Osteoblast (primary cell): ENCODE measurements around the gene PLXND1. TPM values are rescaled to one million over a fixed set of nuclear protein-coding genes. Genes with fewer than 3 reads are reported as not detected.

Experiments
- DNase-seq: peaks from one replicate; pipeline ENCODE4 v3.0.0; 2011; ENCODE audit warnings: low spot score, mixed read lengths; ENCODE audit not compliant: insufficient read length; ENCODE audit errors: missing footprints
- H2AFZ ChIP-seq: 2 replicates; pipeline ENCODE4 v1.6.0; 2011; ENCODE audit warnings: mild to moderate bottlenecking, low read length
- H3K27ac ChIP-seq: 2 replicates; pipeline ENCODE4 v1.5.1; 2011; ENCODE audit warnings: mild to moderate bottlenecking, low read depth, low read length, moderate library complexity
- H3K27me3 ChIP-seq: 2 replicates; pipeline ENCODE4 v1.6.0; 2012; ENCODE audit warnings: mild to moderate bottlenecking, control low read depth, inconsistent platforms, low read length, moderate library complexity; ENCODE audit not compliant: insufficient read depth
- H3K36me3 ChIP-seq: 2 replicates; pipeline ENCODE4 v1.5.1; 2011; ENCODE audit warnings: mild to moderate bottlenecking, low read length, control low read depth, moderate library complexity; ENCODE audit not compliant: insufficient read depth
- H3K4me1 ChIP-seq: 2 replicates; pipeline ENCODE4 v1.5.1; 2011; ENCODE audit warnings: mild to moderate bottlenecking, low read length, control low read depth, moderate library complexity; ENCODE audit not compliant: insufficient read depth
- H3K4me2 ChIP-seq: 2 replicates; pipeline ENCODE4 v1.6.0; 2011; ENCODE audit warnings: mild to moderate bottlenecking, low read length; ENCODE audit not compliant: insufficient read depth
- H3K4me3 ChIP-seq: fragments of 200-600 bp; sonication (generic); 3 replicates; pipeline ENCODE4 v1.5.1; 2012; ENCODE audit warnings: mild to moderate bottlenecking, low read length, inconsistent platforms; ENCODE audit not compliant: insufficient read depth
- H3K79me2 ChIP-seq: 2 replicates; pipeline ENCODE4 v1.6.0; 2012; ENCODE audit warnings: mild to moderate bottlenecking, low read length, control low read depth, inconsistent platforms; ENCODE audit not compliant: insufficient read depth
- H3K9me3 ChIP-seq: 2 replicates; pipeline ENCODE4 v1.5.1; 2011; ENCODE audit warnings: low read depth, low read length, control low read depth
- H4K20me1 ChIP-seq: 2 replicates; pipeline ENCODE4 v1.6.0; 2012; ENCODE audit warnings: mild to moderate bottlenecking, low read length, control low read depth; ENCODE audit not compliant: insufficient read depth
- CTCF ChIP-seq: IDR thresholded peaks from 2 replicates; pipeline ENCODE4 v1.5.1; 2011; ENCODE audit warnings: mild to moderate bottlenecking, low read depth, low read length, moderate library complexity; ENCODE audit errors: extremely low read depth
- total RNA-seq: library from RNA; depleted of rRNA; stranded (reverse); fragments of >200 nt; gene quantifications from 2 replicates; pipeline ENCODE4 v1.2.3, GENCODE V29; 2012

PLXND1 gene
- total RNA-seq, result 126 and 134 TPM in 2 replicates

GRCh38 chr3:129606636-129607390 lies at the start of gene PLXND1:
Gene PLXND1 (minus strand): TSS chr3:129606676. CDS start chr3:129606639, 37 bp downstream.
- Histone ChIP-seq H3K27ac (peak within 1 kb of the TSS; percentile 47), H3K4me2 (peak within 1 kb of the TSS; percentile 99), H3K79me2 (peaks cover 45% of the 10 kb centered on the region), H2AFZ (peak within 1 kb of the TSS; percentile 83), H4K20me1 (peaks cover 32% of the 10 kb centered on the region), H3K4me3 (peak within 1 kb of the TSS; percentile 79), H3K27me3 (no peaks in the 10 kb centered on the region), H3K36me3 (no peaks in the 10 kb centered on the region), H3K4me1 (peaks cover 56% of the 10 kb centered on the region), H3K9me3 (no peaks in the 10 kb centered on the region)
- DNase-seq, result peak; percentile 97
- no peak for TF ChIP-seq CTCF

- no peak for TF ChIP-seq CTCF
- DNase-seq, result no peak
- Histone ChIP-seq H3K79me2 (peaks cover 8% of the 10 kb centered on the region), H3K4me2 (no peak overlapping the region), H3K9me3 (no peaks in the 10 kb centered on the region), H3K27ac (no peak overlapping the region), H3K36me3 (no peaks in the 10 kb centered on the region), H3K4me1 (peaks cover 50% of the 10 kb centered on the region), H3K4me3 (no peak overlapping the region), H2AFZ (no peak overlapping the region), H3K27me3 (no peaks in the 10 kb centered on the region), H4K20me1 (no peaks in the 10 kb centered on the region)
Observed at GRCh38 chr3:129655291-129655700, 48.8 kb upstream of the PLXND1 start.

DNA sequence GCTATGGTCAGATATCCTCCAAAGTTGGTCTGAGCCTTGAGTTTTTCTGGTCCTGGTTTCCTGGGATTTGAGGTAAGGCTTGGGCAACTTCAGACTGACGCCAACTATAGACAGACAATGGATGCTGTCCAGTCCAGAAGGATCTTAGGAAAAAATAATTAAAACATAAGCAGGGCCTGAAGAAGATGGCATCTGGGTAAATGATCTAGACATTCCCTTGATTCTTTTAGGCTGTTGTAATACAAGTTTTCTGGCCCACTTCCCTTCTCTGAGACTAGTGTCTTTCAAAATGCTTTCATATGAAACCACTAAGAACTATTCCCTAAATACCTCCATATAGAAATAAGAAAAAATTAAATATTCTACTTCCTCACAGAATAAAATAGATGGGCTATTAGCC lies 47.7 kb upstream of the PLXND1 start:
- TF ChIP-seq CTCF, result no peak
- DNase-seq, result peak; percentile 58
- H3K79me2 ChIP-seq, result peaks cover 8% of the 10 kb centered on the region
- H2AFZ ChIP-seq, result no peak overlapping the region
- H3K4me3 ChIP-seq, result no peak overlapping the region
- H3K9me3 ChIP-seq, result no peaks in the 10 kb centered on the region
- no peaks in the 10 kb centered on the region for H4K20me1 ChIP-seq
- peak overlapping the region; percentile 26 for H3K4me2 ChIP-seq
- H3K4me1 ChIP-seq, result peaks cover 56% of the 10 kb centered on the region
- no peaks in the 10 kb centered on the region for H3K27me3 ChIP-seq
- H3K27ac ChIP-seq, result peak overlapping the region; percentile 35
- no peaks in the 10 kb centered on the region for H3K36me3 ChIP-seq

GRCh38 chr3:129653019-129653418 lies 46.5 kb upstream of the PLXND1 start:
- Histone ChIP-seq H4K20me1 (no peaks in the 10 kb centered on the region), H3K4me1 (peaks cover 52% of the 10 kb centered on the region), H2AFZ (no peak overlapping the region), H3K4me2 (no peak overlapping the region), H3K36me3 (no peaks in the 10 kb centered on the region), H3K27ac (no peak overlapping the region), H3K9me3 (no peaks in the 10 kb centered on the region), H3K4me3 (no peak overlapping the region), H3K27me3 (no peaks in the 10 kb centered on the region), H3K79me2 (peaks cover 7% of the 10 kb centered on the region)
- no peak for TF ChIP-seq CTCF
- no peak for DNase-seq
